IMR-90 (cell line): ENCODE measurements around the gene SIK3. TPM values are rescaled to one million over a fixed set of nuclear protein-coding genes. Genes with fewer than 3 reads are reported as not detected.

Source experiments
- ATAC-seq: fragments of 200-7000 bp; cut with Tn5 transposase; 2 replicates; pipeline ENCODE4 v1.9.1; 2020; ENCODE audit warnings: low read depth, mild to moderate bottlenecking, moderate library complexity
- BruUV-seq: library from RNA; stranded (reverse); fragments of 400-500 nt; replicated peaks from 2 replicates; lab custom pipeline; 2021; lab: Mats Ljungman, UMichigan
- CTCF ChIA-PET: fragments of 300-600 bp; formaldehyde crosslinking; extraction: SDS; loops from one replicate; lab custom pipeline; 2021; ENCODE audit warnings: antibody characterized with exemption; lab: Yijun Ruan, JAX
- POLR2A ChIA-PET: fragments of 300-600 bp; sonication (Branson Sonifier 250); formaldehyde crosslinking; loops from one replicate; lab custom pipeline; 2022; ENCODE audit warnings: antibody characterized with exemption; ENCODE audit not compliant: unreplicated experiment; lab: Charles Lee
- DNase-seq: peaks from one replicate; pipeline ENCODE4 v3.0.0; 2013
- H2AFZ ChIP-seq: replicated peaks from 2 replicates; pipeline ENCODE3; 2013; ENCODE audit warnings: low read length, mild to moderate bottlenecking; ENCODE audit not compliant: poor library complexity
- H2AK5ac ChIP-seq: 2 replicates; pipeline ENCODE4 v1.6.1; 2013; ENCODE audit warnings: low read depth, low read length, inconsistent platforms
- H2AK9ac ChIP-seq: replicated peaks from 2 replicates; pipeline ENCODE3; 2013; ENCODE audit warnings: mild to moderate bottlenecking, low read depth, low read length, moderate library complexity; ENCODE audit not compliant: poor library complexity
- H2BK120ac ChIP-seq: 2 replicates; pipeline ENCODE4 v1.6.1; 2013; ENCODE audit warnings: low read depth, low read length, inconsistent platforms
- H2BK15ac ChIP-seq: 3 replicates; pipeline ENCODE4 v1.6.1; 2013; ENCODE audit warnings: low read depth, low read length, inconsistent platforms
- H2BK20ac ChIP-seq: 2 replicates; pipeline ENCODE4 v1.6.1; 2013; ENCODE audit warnings: low read depth, mild to moderate bottlenecking, inconsistent platforms, low read length, moderate library complexity
- H2BK5ac ChIP-seq: 2 replicates; pipeline ENCODE4 v1.6.1; 2013; ENCODE audit warnings: mild to moderate bottlenecking, low read depth, low read length, inconsistent platforms; ENCODE audit not compliant: poor library complexity, severe bottlenecking
- H3K14ac ChIP-seq: replicated peaks from 2 replicates; pipeline ENCODE4 v1.6.1; 2013; ENCODE audit warnings: low read depth, low read length, inconsistent platforms
- H3K18ac ChIP-seq: 2 replicates; pipeline ENCODE4 v1.6.1; 2013; ENCODE audit warnings: low read depth, low read length, control low read depth
- H3K23ac ChIP-seq: 2 replicates; pipeline ENCODE4 v1.6.1; 2013; ENCODE audit warnings: low read depth, low read length, inconsistent platforms
- H3K27ac ChIP-seq: 2 replicates; pipeline ENCODE4 v1.5.1; 2013; ENCODE audit warnings: mild to moderate bottlenecking, control low read depth, low read length; ENCODE audit not compliant: insufficient read depth
- H3K27me3 ChIP-seq: 2 replicates; pipeline ENCODE4 v1.6.1; 2013; ENCODE audit warnings: low read length; ENCODE audit not compliant: control insufficient read depth, insufficient read depth
- H3K36me3 ChIP-seq: 2 replicates; pipeline ENCODE4 v1.6.1; 2013; ENCODE audit warnings: low read length, mixed read lengths; ENCODE audit not compliant: control insufficient read depth, insufficient read depth
- H3K4ac ChIP-seq: 2 replicates; pipeline ENCODE4 v1.6.1; 2013; ENCODE audit warnings: low read depth, low read length, inconsistent platforms
- H3K4me1 ChIP-seq: 2 replicates; pipeline ENCODE4 v1.6.1; 2013; ENCODE audit warnings: low read length, mixed read lengths; ENCODE audit not compliant: control insufficient read depth, insufficient read depth
- H3K4me2 ChIP-seq: 2 replicates; pipeline ENCODE4 v1.6.1; 2013; ENCODE audit warnings: low read depth, mild to moderate bottlenecking, control low read depth, low read length, moderate library complexity
- H3K4me3 ChIP-seq: 2 replicates; pipeline ENCODE4 v1.5.1; 2013; ENCODE audit warnings: low read depth, mild to moderate bottlenecking, control low read depth, low read length, moderate library complexity; ENCODE audit not compliant: insufficient read depth
- H3K56ac ChIP-seq: 2 replicates; pipeline ENCODE4 v1.6.1; 2013; ENCODE audit warnings: low read length, inconsistent platforms; ENCODE audit not compliant: insufficient read depth; ENCODE audit errors: extremely low read depth
- H3K79me1 ChIP-seq, 2 experiments: 2 replicates each; pipeline ENCODE4 v1.6.1; 2013; ENCODE audit warnings: low read length in 2 of 2, inconsistent platforms in 1 of 2, low read depth in 1 of 2
- H3K9ac ChIP-seq: 2 replicates; pipeline ENCODE4 v1.6.1; 2013; ENCODE audit warnings: low read depth, low read length, control low read depth
- H3K9me1 ChIP-seq: 2 replicates; pipeline ENCODE4 v1.6.1; 2013; ENCODE audit warnings: low read length, inconsistent platforms; ENCODE audit not compliant: insufficient read depth
- H3K9me3 ChIP-seq: 2 replicates; pipeline ENCODE4 v1.6.1; 2013; ENCODE audit warnings: low read length; ENCODE audit not compliant: control insufficient read depth, insufficient read depth
- H4K20me1 ChIP-seq: 2 replicates; pipeline ENCODE4 v1.6.1; 2013; ENCODE audit warnings: low read length, inconsistent platforms; ENCODE audit not compliant: insufficient read depth
- H4K5ac ChIP-seq: 2 replicates; pipeline ENCODE4 v1.6.1; 2013; ENCODE audit warnings: mild to moderate bottlenecking, low read depth, low read length, control low read depth
- H4K8ac ChIP-seq, 2 experiments: 2 replicates each; pipeline ENCODE4 v1.6.1; 2013; ENCODE audit warnings: low read depth in 2 of 2, low read length in 2 of 2, control low read depth in 1 of 2, inconsistent platforms in 1 of 2
- H4K91ac ChIP-seq: 2 replicates; pipeline ENCODE4 v1.6.1; 2013; ENCODE audit warnings: low read depth, low read length, inconsistent platforms; ENCODE audit not compliant: insufficient read depth
- BHLHE40 ChIP-seq: fragments of 150-350 bp; IDR thresholded peaks from 2 replicates; pipeline ENCODE4 v1.6.1; 2016; ENCODE audit warnings: mild to moderate bottlenecking, low read depth, low read length
- CEBPB ChIP-seq: IDR thresholded peaks from 2 replicates; pipeline ENCODE4 v1.6.1; 2012; ENCODE audit warnings: low read depth, low read length, improper control_type of control experiment
- CHD1 ChIP-seq: IDR thresholded peaks from 2 replicates; pipeline ENCODE4 v1.6.1; 2012; ENCODE audit warnings: low read depth, low read length, improper control_type of control experiment
- FOS ChIP-seq: fragments of 150-350 bp; IDR thresholded peaks from 2 replicates; pipeline ENCODE4 v1.6.1; 2016; ENCODE audit warnings: low read depth, low read length
- MAFK ChIP-seq: IDR thresholded peaks from 2 replicates; pipeline ENCODE4 v1.6.1; 2012; ENCODE audit warnings: low read depth, low read length, improper control_type of control experiment
- MAZ ChIP-seq: IDR thresholded peaks from 2 replicates; pipeline ENCODE4 v1.6.1; 2012; ENCODE audit warnings: low read depth, mild to moderate bottlenecking, low read length, improper control_type of control experiment, moderate library complexity, borderline replicate concordance
- MXI1 ChIP-seq: IDR thresholded peaks from 2 replicates; pipeline ENCODE4 v1.6.1; 2012; ENCODE audit warnings: low read depth, mild to moderate bottlenecking, low read length, moderate library complexity, borderline replicate concordance
- NFE2L2 ChIP-seq: fragments of 150-350 bp; IDR thresholded peaks from 2 replicates; pipeline ENCODE4 v1.6.1; 2016; ENCODE audit warnings: low read depth, mild to moderate bottlenecking, low read length
- POLR2A ChIP-seq: IDR thresholded peaks from 2 replicates; pipeline ENCODE4 v1.6.1; 2012; ENCODE audit warnings: mild to moderate bottlenecking, low read depth, low read length
- RAD21 ChIP-seq: IDR thresholded peaks from 2 replicates; pipeline ENCODE4 v1.6.1; 2012; ENCODE audit warnings: low read length, improper control_type of control experiment
- RCOR1 ChIP-seq: IDR thresholded peaks from 2 replicates; pipeline ENCODE4 v1.6.1; 2012; ENCODE audit warnings: mild to moderate bottlenecking, low read length, improper control_type of control experiment; ENCODE audit not compliant: insufficient replicate concordance
- RFX5 ChIP-seq: IDR thresholded peaks from 2 replicates; pipeline ENCODE4 v1.8.0; 2012; ENCODE audit warnings: low read depth, mild to moderate bottlenecking, low read length, moderate library complexity
- SMC3 ChIP-seq: fragments of 150-350 bp; IDR thresholded peaks from 2 replicates; pipeline ENCODE4 v1.6.1; 2016; ENCODE audit warnings: low read depth, mild to moderate bottlenecking, antibody characterized with exemption, low read length, moderate library complexity
- USF2 ChIP-seq: fragments of 150-350 bp; IDR thresholded peaks from 2 replicates; pipeline ENCODE4 v1.6.1; 2017; ENCODE audit warnings: mild to moderate bottlenecking, antibody characterized with exemption, low read length, low read depth
- WGBS, 2 experiments: methylation state at CpG; one replicate each; pipeline versions ENCODE4 v1.1.5 to v1.1.7; 2013; ENCODE audit warnings: missing lambda C conversion rate in 2 of 2; ENCODE audit not compliant: insufficient read length in 1 of 2; ENCODE audit errors: extremely low coverage in 2 of 2; 5-methylcytosine and 5-hydroxymethylcytosine counted together
- dilution Hi-C: fragments of 300-500 bp; cut with HindIII; formaldehyde crosslinking; loops from one replicate; pipeline ENCODE4 v1.14.3; 2018; ENCODE audit warnings: low sequenced_read_pairs; ENCODE audit not compliant: unreplicated experiment
- in situ Hi-C: fragments of 300-500 bp; cut with MboI; formaldehyde crosslinking; loops from 3 replicates; pipeline ENCODE4 v1.14.3; 2019; ENCODE audit warnings: low sequenced_read_pairs, inconsistent platforms, mixed read lengths
- intact Hi-C: fragments of 100-400 bp; cut with micrococcal nuclease; formaldehyde crosslinking; loops from 2 replicates; pipeline ENCODE4 v1.10.0; 2022
- polyA plus RNA-seq, 3 experiments: library from polyadenylated mRNA; depleted of rRNA; stranded (reverse); fragments of >200 nt; gene quantifications; 2 replicates each; pipeline ENCODE4 v1.2.3, GENCODE V29; 2012; ENCODE audit warnings: low replicate concordance in 1 of 3
- total RNA-seq: library from RNA; depleted of rRNA; stranded (reverse); fragments of >200 nt; gene quantifications from 2 replicates; pipeline ENCODE4 v1.2.3, GENCODE V29; 2012
- TF ChIP-seq, protein P1 (sequence below): conservative IDR thresholded peaks from 2 replicates; pipeline ENCODE4 v1.5.1; 2012; ENCODE audit warnings: mild to moderate bottlenecking, low read depth, low read length, improper control_type of control experiment
- TF ChIP-seq, protein P2 (sequence below): fragments of 150-350 bp; IDR thresholded peaks from 2 replicates; pipeline ENCODE4 v1.6.1; 2016; ENCODE audit warnings: low read depth, mild to moderate bottlenecking, low read length, moderate library complexity, borderline replicate concordance

SIK3 gene
- total and polyA plus RNA-seq, 2 of the 4 experiments (the other 2 are of a cell fraction), result 8.2 to 9.1 TPM

DNA sequence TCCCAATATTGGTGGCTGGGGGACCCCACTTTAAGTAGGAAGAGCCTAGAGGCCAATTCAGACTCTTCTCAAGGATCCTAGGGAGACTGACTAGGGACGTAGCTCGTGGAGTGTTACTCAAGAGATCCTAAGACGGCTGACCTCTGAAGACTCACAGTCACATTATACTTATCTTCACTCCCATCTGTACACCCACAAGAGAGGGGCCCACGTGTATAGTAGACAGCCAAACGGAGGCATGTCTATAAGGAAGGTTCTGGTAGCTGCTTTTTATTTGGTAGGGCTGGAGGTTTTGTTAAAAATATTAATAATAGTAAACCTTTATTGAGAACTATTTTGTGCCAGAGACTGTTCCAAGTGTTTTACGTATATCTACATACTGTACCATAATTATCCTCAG is 237.9 kb downstream of the SIK3 start:
- H2AK5ac ChIP-seq, result no peak overlapping the region
- intact Hi-C loops, result no loop called here
- no peak overlapping the region for H2BK20ac ChIP-seq
- H3K56ac ChIP-seq, result no peak overlapping the region
- H2BK15ac ChIP-seq, result no peak overlapping the region
- H4K5ac ChIP-seq, result no peak overlapping the region
- H3K4me1 ChIP-seq, result peaks cover 19% of the 10 kb centered on the region
- no peak overlapping the region for H3K18ac ChIP-seq
- H4K20me1 ChIP-seq, result no peaks in the 10 kb centered on the region; the same call in 1 of the 2 replicates
- no peak overlapping the region for H3K9ac ChIP-seq
- peaks cover 38% of the 10 kb centered on the region for H3K36me3 ChIP-seq
- H3K23ac ChIP-seq, result no peak overlapping the region
- ChIA-PET POLR2A (no interaction called here), CTCF (interaction anchor here (1.9 kb wide), 1 partner anchor 24 kb away, joined by 5 read pairs; no protein-coding TSS in a partner anchor)
- dilution Hi-C loops, result no loop called here
- H3K4me3 ChIP-seq, result no peak overlapping the region
- peaks cover 19% of the 10 kb centered on the region for H3K9me1 ChIP-seq
- no peak overlapping the region for H3K4me2 ChIP-seq
- H3K14ac ChIP-seq, result no peak overlapping the region
- no peak overlapping the region for H3K27ac ChIP-seq
- H2AK9ac ChIP-seq, result no peak overlapping the region
- no peak overlapping the region for H4K8ac ChIP-seq
- peaks cover 0 to 5% of the 10 kb centered on the region in 2 experiments; a peak in 1 of 4 replicates for H3K79me1 ChIP-seq
- no peak overlapping the region for H2BK5ac ChIP-seq
- in situ Hi-C loops, result no loop called here
- WGBS, 2 experiments, result no CpG with 5 or more reads among the region's 6 CpGs
- TF ChIP-seq MAFK (no peak), CHD1 (no peak), BHLHE40 (no peak), CEBPB (no peak), POLR2A (no peak), RCOR1 (no peak), USF2 (no peak), RAD21 (no peak), MAZ (no peak), SMC3 (no peak), FOS (no peak), RFX5 (no peak), MXI1 (no peak), NFE2L2 (no peak)
- TF ChIP-seq, protein P1, sequence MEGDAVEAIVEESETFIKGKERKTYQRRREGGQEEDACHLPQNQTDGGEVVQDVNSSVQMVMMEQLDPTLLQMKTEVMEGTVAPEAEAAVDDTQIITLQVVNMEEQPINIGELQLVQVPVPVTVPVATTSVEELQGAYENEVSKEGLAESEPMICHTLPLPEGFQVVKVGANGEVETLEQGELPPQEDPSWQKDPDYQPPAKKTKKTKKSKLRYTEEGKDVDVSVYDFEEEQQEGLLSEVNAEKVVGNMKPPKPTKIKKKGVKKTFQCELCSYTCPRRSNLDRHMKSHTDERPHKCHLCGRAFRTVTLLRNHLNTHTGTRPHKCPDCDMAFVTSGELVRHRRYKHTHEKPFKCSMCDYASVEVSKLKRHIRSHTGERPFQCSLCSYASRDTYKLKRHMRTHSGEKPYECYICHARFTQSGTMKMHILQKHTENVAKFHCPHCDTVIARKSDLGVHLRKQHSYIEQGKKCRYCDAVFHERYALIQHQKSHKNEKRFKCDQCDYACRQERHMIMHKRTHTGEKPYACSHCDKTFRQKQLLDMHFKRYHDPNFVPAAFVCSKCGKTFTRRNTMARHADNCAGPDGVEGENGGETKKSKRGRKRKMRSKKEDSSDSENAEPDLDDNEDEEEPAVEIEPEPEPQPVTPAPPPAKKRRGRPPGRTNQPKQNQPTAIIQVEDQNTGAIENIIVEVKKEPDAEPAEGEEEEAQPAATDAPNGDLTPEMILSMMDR, result no peak
- TF ChIP-seq, protein P2, sequence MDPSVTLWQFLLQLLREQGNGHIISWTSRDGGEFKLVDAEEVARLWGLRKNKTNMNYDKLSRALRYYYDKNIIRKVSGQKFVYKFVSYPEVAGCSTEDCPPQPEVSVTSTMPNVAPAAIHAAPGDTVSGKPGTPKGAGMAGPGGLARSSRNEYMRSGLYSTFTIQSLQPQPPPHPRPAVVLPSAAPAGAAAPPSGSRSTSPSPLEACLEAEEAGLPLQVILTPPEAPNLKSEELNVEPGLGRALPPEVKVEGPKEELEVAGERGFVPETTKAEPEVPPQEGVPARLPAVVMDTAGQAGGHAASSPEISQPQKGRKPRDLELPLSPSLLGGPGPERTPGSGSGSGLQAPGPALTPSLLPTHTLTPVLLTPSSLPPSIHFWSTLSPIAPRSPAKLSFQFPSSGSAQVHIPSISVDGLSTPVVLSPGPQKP, result no peak
- H3K9me3 ChIP-seq, result no peaks in the 10 kb centered on the region
- no peak overlapping the region for H2BK120ac ChIP-seq
- no peak for ATAC-seq
- no peak overlapping the region for H2AFZ ChIP-seq
- no peak for DNase-seq
- no peaks in the 10 kb centered on the region for H3K27me3 ChIP-seq
- BruUV-seq, result no TSS peak
- no peak overlapping the region for H3K4ac ChIP-seq
- no peak overlapping the region for H4K91ac ChIP-seq
